ENCODE results near the gene CDKN2B-AS1.

The CDKN2B-AS1 gene

DNA sequence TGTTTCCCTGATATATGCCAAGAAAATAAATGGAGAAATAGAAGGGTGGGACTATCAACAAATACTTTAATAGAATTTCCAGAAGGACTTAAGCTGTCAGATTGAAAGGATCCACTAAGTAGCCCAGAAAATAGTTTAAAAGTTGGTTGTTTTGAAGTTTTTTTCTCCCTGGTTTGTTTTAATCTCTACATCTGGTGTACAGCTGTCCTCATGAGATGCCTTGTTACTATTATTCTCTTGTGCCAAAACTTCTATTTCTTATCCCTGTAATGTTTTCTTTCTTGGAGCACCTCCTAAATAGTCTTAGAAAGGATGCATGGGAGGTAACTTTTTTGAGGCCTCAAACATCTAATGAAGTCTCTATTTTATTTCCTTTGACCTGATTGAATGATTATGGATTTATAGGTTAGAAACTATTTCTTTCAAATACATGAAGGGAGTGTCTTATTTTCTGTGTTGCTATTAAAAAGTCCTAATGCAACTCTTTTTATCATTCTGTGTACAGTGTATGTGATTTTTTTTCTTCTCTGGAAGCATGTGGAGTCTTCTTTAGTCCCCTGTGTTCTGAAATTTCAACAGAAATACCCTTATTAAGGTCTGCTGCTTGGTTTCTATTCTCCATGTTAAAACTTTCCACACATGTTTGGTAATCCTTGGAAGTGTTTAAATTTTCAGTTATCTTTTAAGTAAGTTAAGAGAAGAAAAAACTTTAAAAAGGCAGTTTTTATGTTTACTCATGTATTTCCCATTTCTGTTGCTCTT is 154.5 kb downstream of the CDKN2B-AS1 start:
- no peak for DNase-seq (ENCODE audit: low read depth)
- TF ChIP-seq, protein P1, sequence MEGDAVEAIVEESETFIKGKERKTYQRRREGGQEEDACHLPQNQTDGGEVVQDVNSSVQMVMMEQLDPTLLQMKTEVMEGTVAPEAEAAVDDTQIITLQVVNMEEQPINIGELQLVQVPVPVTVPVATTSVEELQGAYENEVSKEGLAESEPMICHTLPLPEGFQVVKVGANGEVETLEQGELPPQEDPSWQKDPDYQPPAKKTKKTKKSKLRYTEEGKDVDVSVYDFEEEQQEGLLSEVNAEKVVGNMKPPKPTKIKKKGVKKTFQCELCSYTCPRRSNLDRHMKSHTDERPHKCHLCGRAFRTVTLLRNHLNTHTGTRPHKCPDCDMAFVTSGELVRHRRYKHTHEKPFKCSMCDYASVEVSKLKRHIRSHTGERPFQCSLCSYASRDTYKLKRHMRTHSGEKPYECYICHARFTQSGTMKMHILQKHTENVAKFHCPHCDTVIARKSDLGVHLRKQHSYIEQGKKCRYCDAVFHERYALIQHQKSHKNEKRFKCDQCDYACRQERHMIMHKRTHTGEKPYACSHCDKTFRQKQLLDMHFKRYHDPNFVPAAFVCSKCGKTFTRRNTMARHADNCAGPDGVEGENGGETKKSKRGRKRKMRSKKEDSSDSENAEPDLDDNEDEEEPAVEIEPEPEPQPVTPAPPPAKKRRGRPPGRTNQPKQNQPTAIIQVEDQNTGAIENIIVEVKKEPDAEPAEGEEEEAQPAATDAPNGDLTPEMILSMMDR (IDR thresholded peaks at IDR 0.05; ENCODE audit: insufficient read depth, low read depth, low read length, missing control alignments): no peak
- H3K4me3 ChIP-seq (ENCODE audit: low read depth, low read length): no peak overlapping the region

DNA sequence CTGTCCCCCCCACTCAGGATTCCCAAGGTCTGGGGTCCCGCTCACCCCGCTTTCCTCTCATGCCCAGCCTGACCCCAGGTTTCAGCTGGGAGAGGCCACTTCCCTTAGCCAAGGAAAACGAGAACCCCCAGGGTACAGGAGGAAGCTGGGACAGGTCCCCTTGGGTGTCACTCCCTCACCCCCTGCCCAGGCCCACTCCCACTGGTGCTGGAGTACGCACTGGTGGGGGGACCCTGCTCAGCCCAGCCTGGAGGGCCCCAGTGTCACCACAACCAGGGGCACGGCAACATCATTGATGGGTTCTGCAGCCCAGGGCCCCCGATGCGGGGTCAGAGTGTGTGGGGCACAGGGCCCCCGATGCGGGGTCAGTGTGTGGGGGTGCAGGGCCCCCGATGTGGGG is 159.5 kb downstream of the CDKN2B-AS1 start:
- DNase-seq (ENCODE audit: low read depth): no peak
- TF ChIP-seq, protein P1 (IDR thresholded peaks at IDR 0.05; ENCODE audit: insufficient read depth, low read depth, low read length, missing control alignments): no peak
- no peak overlapping the region for H3K4me3 ChIP-seq (ENCODE audit: low read depth, low read length)

- TF ChIP-seq, protein P1 (IDR thresholded peaks at IDR 0.05; ENCODE audit: insufficient read depth, low read depth, low read length, missing control alignments): no peak
- no peak for DNase-seq (ENCODE audit: low read depth)
- H3K4me3 ChIP-seq (ENCODE audit: low read depth, low read length): no peak overlapping the region
Observed at GRCh38 chr9:22156586-22156985, 162.0 kb downstream of the CDKN2B-AS1 start.

GRCh38 chr9:22157276-22157675 is 162.7 kb downstream of the CDKN2B-AS1 start:
- no peak overlapping the region for H3K4me3 ChIP-seq (ENCODE audit: low read depth, low read length)
- DNase-seq (ENCODE audit: low read depth): no peak
- TF ChIP-seq, protein P1 (IDR thresholded peaks at IDR 0.05; ENCODE audit: insufficient read depth, low read depth, low read length, missing control alignments): no peak

DNA sequence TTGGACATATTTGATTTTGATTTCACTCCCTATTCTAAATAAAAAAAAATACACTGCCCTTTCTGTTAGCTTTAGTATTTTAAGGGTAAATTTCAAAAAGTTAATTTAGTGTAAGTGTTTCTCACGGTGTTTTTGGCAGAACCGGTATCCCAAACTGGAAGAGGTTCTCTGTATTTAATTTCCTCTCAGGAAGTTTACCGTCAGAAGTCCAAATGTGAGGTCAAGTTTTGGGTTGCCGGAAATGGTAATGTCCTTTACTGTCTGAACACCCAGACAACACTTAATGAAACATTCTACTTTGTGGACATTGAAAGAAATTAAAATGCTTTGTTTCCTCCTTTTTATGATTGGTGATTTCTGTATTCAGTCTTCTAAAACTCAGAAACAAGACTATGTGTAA is 163.2 kb downstream of the CDKN2B-AS1 start:
- no peak overlapping the region for H3K4me3 ChIP-seq (ENCODE audit: low read depth, low read length)
- DNase-seq (ENCODE audit: low read depth): no peak
- TF ChIP-seq, protein P1 (IDR thresholded peaks at IDR 0.05; ENCODE audit: insufficient read depth, low read depth, low read length, missing control alignments): no peak

GRCh38 chr9:22158271-22158670 is 163.7 kb downstream of the CDKN2B-AS1 start:
- DNase-seq (ENCODE audit: low read depth): no peak
- TF ChIP-seq, protein P1 (IDR thresholded peaks at IDR 0.05; ENCODE audit: insufficient read depth, low read depth, low read length, missing control alignments): no peak
- no peak overlapping the region for H3K4me3 ChIP-seq (ENCODE audit: low read depth, low read length)

DNA sequence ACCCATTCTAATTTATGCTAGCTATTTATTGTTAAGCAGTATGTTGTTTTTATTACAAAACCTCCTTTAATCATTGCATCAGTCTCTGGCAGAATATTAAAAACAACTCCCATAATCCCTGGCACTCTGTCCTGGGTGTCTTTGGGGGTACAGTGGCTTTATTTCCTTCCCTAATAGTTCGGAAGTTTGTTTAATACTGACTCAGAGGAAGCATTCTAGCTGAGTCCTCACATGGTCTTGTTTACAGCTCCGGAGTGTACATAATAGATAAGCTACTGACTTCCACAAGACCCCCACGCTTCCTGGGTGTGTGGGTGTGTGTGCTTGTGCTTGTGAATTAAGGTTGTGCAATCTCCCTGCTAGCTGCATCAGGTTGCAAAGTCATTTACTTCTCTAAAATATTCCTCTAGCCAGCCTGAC is 164.3 kb downstream of the CDKN2B-AS1 start:
- DNase-seq (ENCODE audit: low read depth): no peak
- TF ChIP-seq, protein P1 (IDR thresholded peaks at IDR 0.05; ENCODE audit: insufficient read depth, low read depth, low read length, missing control alignments): no peak
- no peak overlapping the region for H3K4me3 ChIP-seq (ENCODE audit: low read depth, low read length)
